CD4-positive, alpha-beta memory T cell (primary cell): Measurements from ENCODE around the gene SLC39A12. TPM values are rescaled to one million over a fixed set of nuclear protein-coding genes. Genes with fewer than 3 reads are reported as not detected.

Source experiments
- CTCF ChIA-PET: fragments of 350-600 bp; sonication (Branson Sonifier 250); formaldehyde crosslinking; loops from one replicate; lab custom pipeline; 2021; ENCODE audit warnings: inconsistent platforms; ENCODE audit not compliant: partially characterized antibody; lab: Charles Lee
- POLR2A ChIA-PET: fragments of 350-600 bp; sonication (Branson Sonifier 250); formaldehyde crosslinking; loops from one replicate; lab custom pipeline; 2021; ENCODE audit not compliant: partially characterized antibody; lab: Charles Lee
- DNase-seq, 5 donors: peaks; one replicate each; pipeline versions ENCODE4 v3.0.0 to v3.0.0-alpha.2; 2020 to 2022; ENCODE audit warnings: mixed read lengths in 1 of 5
- H3K27ac ChIP-seq: one replicate; pipeline ENCODE4 v1.7.0; 2013; ENCODE audit warnings: low read depth, low read length
- H3K27me3 ChIP-seq: 2 replicates; pipeline ENCODE4 v1.7.0; 2013; ENCODE audit warnings: mild to moderate bottlenecking, low read length, moderate library complexity; ENCODE audit not compliant: insufficient read depth
- H3K36me3 ChIP-seq: 2 replicates; pipeline ENCODE4 v1.7.0; 2013; ENCODE audit warnings: mild to moderate bottlenecking, low read length, moderate library complexity; ENCODE audit not compliant: insufficient read depth
- H3K4me1 ChIP-seq: 2 replicates; pipeline ENCODE4 v1.7.0; 2013; ENCODE audit warnings: mild to moderate bottlenecking, low read length, moderate library complexity; ENCODE audit not compliant: insufficient read depth
- H3K4me3 ChIP-seq, 2 donors: one replicate each; pipeline ENCODE4 v1.7.0; 2013; ENCODE audit warnings: low read length in 2 of 2, mild to moderate bottlenecking in 1 of 2
- H3K9me3 ChIP-seq, 2 donors: one replicate each; pipeline ENCODE4 v1.7.0; 2013; ENCODE audit warnings: low read length in 2 of 2, control low read depth in 1 of 2; ENCODE audit not compliant: control insufficient read depth in 1 of 2
- H3K27ac Mint-ChIP-seq, 7 donors: one replicate each; pipeline ENCODE4 v1.8.0; 2020 to 2021; ENCODE audit warnings: mixed read lengths in 7 of 7, mild to moderate bottlenecking in 6 of 7, inconsistent platforms in 3 of 7, moderate library complexity in 3 of 7
- H3K27me3 Mint-ChIP-seq, 2 donors: one replicate each; pipeline ENCODE4 v1.8.0; 2020 to 2021; ENCODE audit warnings: mixed read lengths in 2 of 2
- H3K36me3 Mint-ChIP-seq, 2 donors: one replicate each; pipeline ENCODE4 v1.8.0; 2020 to 2021; ENCODE audit warnings: mixed read lengths in 2 of 2, inconsistent platforms in 1 of 2, mild to moderate bottlenecking in 1 of 2
- H3K4me1 Mint-ChIP-seq, 4 donors: one replicate each; pipeline ENCODE4 v1.8.0; 2020 to 2021; ENCODE audit warnings: mixed read lengths in 4 of 4, mild to moderate bottlenecking in 1 of 4
- H3K4me3 Mint-ChIP-seq, 8 donors: one replicate each; pipeline ENCODE4 v1.8.0; 2020 to 2021; ENCODE audit warnings: mixed read lengths in 8 of 8, mild to moderate bottlenecking in 7 of 8, moderate library complexity in 6 of 8, inconsistent platforms in 3 of 8
- H3K9me3 Mint-ChIP-seq, 8 donors: one replicate each; pipeline ENCODE4 v1.8.0; 2020 to 2021; ENCODE audit warnings: mixed read lengths in 8 of 8, mild to moderate bottlenecking in 5 of 8, inconsistent platforms in 3 of 8, moderate library complexity in 1 of 8
- intact Hi-C: fragments of 100-400 bp; cut with micrococcal nuclease; formaldehyde crosslinking; loops from one replicate; pipeline ENCODE4 v1.15.1; 2023
- polyA plus RNA-seq, 2 donors: library from polyadenylated mRNA; unstranded; fragments of 300-500 nt; fragmentation: Illumina TruSeq; gene quantifications; one replicate each; pipeline ENCODE4 v1.2.3, GENCODE V29; 2021
- total RNA-seq, 2 experiments: library from RNA; stranded (reverse); gene quantifications; one replicate each; pipeline ENCODE4 v1.2.3, GENCODE V29; 2021

SLC39A12 gene
- total and polyA plus RNA-seq, 4 experiments from 2014 or later, result not detected

DNA sequence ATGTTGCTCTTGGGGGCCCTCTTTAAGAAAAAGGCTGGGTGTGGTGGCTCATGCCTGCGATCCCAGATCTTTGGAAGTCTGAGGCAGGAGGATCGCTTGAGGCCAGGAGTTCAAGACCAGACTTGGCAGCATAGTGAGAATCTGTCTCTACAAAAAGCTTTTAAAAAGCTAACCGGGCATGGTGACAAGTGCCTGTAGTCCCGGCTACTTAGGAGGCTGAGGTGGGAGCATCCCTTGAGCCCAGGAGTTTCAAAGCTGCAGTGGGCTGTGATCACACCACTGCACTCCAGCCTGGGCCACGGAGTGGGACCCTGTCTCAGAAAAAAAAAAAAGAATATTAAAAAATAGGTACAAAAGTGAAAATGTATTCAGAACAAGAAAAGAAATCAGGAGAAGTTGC, 38.1 kb upstream of the SLC39A12 start:
- DNase-seq, result no peak
- Histone ChIP-seq H3K27ac (no peak overlapping the region), H3K27me3 (no peaks in the 10 kb centered on the region), H3K36me3 (no peaks in the 10 kb centered on the region), H3K4me3 (no peak overlapping the region), H3K4me1 (no peaks in the 10 kb centered on the region), H3K9me3 (no peaks in the 10 kb centered on the region)
- intact Hi-C loops, result no loop called here
- H3K4me3 Mint-ChIP-seq, result no peak overlapping the region
- ChIA-PET POLR2A (no interaction called here), CTCF (no interaction called here)
- H3K27me3 Mint-ChIP-seq, result peaks cover 2 to 3% of the 10 kb centered on the region in 2 donors
- H3K27ac Mint-ChIP-seq, result no peak overlapping the region
- peaks cover 0 to 8% (median 3%) of the 10 kb centered on the region in 8 donors for H3K9me3 Mint-ChIP-seq
- no peaks in the 10 kb centered on the region for H3K36me3 Mint-ChIP-seq
- no peaks in the 10 kb centered on the region for H3K4me1 Mint-ChIP-seq

DNA sequence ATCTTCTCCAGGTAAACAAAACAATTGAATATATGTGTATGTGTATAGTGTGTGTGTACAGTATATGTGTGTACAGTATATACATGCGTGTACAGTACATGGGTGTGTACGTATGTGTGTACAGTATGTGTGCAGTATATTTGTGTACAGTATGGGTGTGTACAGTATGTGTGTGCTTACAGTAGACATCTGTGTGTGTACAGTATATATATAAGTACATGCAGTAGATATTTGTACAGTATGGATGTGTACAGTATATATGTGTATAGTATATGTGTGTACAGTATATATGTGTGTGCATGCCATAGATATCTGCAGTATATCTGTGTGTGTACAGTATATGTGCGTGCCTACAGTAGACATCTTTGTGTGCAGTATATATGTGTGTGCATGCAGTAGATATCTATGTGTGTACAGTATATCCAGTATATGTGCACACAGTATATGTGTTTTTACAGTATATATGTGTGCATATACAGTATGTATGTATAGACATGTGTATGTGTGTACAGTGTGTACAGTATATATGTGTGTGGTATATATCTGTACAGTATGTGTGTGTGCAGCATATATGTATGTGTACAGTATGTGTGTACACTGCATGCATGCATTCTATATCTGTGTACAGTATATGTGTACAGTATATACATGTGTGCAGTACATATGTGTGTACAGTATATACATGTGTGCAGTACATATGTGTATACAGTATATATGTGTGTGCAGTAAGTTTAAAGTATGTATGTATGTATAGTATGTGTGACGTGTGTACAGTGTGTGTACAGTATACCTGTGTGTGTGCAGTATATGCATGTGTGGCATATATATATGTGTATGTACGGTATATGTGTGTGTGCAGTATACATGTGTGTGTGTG, 37.3 kb upstream of the SLC39A12 start:
- H3K9me3 Mint-ChIP-seq, result peaks cover 0 to 8% (median 3%) of the 10 kb centered on the region in 8 donors
- no peaks in the 10 kb centered on the region for H3K4me1 ChIP-seq
- H3K36me3 ChIP-seq, result no peaks in the 10 kb centered on the region
- no peaks in the 10 kb centered on the region for H3K36me3 Mint-ChIP-seq
- no peak for DNase-seq
- no peaks in the 10 kb centered on the region for H3K9me3 ChIP-seq
- intact Hi-C loops, result no loop called here
- peaks cover 0 to 3% of the 10 kb centered on the region in 2 donors for H3K27me3 Mint-ChIP-seq
- no peak overlapping the region for H3K27ac ChIP-seq
- H3K4me3 ChIP-seq, result no peak overlapping the region
- CTCF ChIA-PET, result no interaction called here
- no peak overlapping the region for H3K27ac Mint-ChIP-seq
- H3K4me3 Mint-ChIP-seq, result no peak overlapping the region
- no peaks in the 10 kb centered on the region for H3K4me1 Mint-ChIP-seq
- POLR2A ChIA-PET, result no interaction called here
- H3K27me3 ChIP-seq, result no peaks in the 10 kb centered on the region

DNA sequence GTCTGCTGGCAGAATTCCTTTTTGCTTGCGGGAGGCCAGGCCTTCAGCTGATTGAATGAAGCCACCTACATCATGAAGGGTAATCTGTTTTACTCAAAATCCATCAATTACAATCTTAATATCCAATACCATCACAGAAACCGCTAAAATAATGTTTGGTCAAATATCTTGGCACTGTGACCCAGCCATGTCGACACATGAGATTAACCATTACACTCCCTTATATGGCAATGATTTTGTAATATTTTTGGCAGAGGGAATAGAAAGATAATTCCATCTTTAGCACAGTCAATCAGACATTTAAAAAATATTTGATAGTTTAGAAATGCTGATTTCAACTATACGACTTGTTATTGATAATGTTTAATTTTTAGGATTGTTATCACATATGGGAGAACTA, 36.5 kb upstream of the SLC39A12 start:
- no peaks in the 10 kb centered on the region for H3K36me3 Mint-ChIP-seq
- H3K4me1 Mint-ChIP-seq, result no peaks in the 10 kb centered on the region
- no peaks in the 10 kb centered on the region for H3K27me3 ChIP-seq
- no peak overlapping the region for H3K27ac ChIP-seq
- no peak for DNase-seq
- POLR2A ChIA-PET, result no interaction called here
- no peak overlapping the region for H3K4me3 Mint-ChIP-seq
- no peak overlapping the region for H3K27ac Mint-ChIP-seq
- H3K4me1 ChIP-seq, result no peaks in the 10 kb centered on the region
- H3K9me3 Mint-ChIP-seq, result peaks cover 0 to 9% (median 4%) of the 10 kb centered on the region in 8 donors
- intact Hi-C loops, result no loop called here
- peaks cover 0 to 3% of the 10 kb centered on the region in 2 donors for H3K27me3 Mint-ChIP-seq
- CTCF ChIA-PET, result no interaction called here
- no peaks in the 10 kb centered on the region for H3K9me3 ChIP-seq
- H3K4me3 ChIP-seq, result no peak overlapping the region
- H3K36me3 ChIP-seq, result no peaks in the 10 kb centered on the region

DNA sequence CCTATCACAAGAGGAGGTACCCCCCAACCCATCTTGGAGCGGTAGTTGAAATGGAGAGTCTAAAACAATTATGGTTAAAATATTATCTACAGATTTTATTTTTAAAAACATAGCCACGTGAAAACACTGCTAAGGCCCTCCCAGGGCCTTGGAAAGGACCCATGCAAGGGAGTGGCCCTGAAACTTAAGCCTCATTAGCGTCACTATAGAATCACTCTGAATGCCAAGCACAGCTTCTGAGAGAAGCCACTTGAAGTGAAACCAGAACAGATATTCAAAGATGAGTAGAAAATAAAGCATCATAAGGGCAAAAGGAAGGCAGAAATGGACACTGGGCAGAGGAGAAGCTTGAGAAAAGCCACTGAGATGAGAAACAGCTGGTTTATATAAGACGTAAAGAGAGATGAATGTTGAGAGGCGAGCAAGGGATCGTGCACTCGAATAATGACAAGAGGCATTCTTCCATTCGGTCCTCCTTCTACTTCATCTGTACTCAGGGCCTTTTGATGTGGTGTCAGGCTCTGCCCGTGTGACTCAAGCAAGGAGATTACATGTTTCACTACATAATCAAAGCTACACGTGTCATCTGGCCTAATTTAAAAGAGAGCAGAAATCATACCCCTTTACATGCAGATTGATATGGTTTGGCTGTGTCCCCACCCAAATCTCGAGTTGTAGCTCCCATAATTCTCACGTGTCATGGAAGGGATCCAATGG, 33.4 kb upstream of the SLC39A12 start:
- no peaks in the 10 kb centered on the region for H3K27me3 ChIP-seq
- ChIA-PET POLR2A (no interaction called here), CTCF (no interaction called here)
- no peaks in the 10 kb centered on the region for H3K36me3 ChIP-seq
- no peak overlapping the region for H3K4me3 ChIP-seq
- H3K27ac ChIP-seq, result no peak overlapping the region
- Mint-ChIP-seq H3K4me3 (no peak overlapping the region), H3K27me3 (peaks cover 0 to 1% of the 10 kb centered on the region in 2 donors), H3K36me3 (no peaks in the 10 kb centered on the region), H3K9me3 (peaks cover 0 to 9% (median 3%) of the 10 kb centered on the region in 8 donors), H3K4me1 (no peaks in the 10 kb centered on the region), H3K27ac (no peak overlapping the region)
- H3K9me3 ChIP-seq, result no peaks in the 10 kb centered on the region
- no peak for DNase-seq
- intact Hi-C loops, result no loop called here
- H3K4me1 ChIP-seq, result no peaks in the 10 kb centered on the region

DNA sequence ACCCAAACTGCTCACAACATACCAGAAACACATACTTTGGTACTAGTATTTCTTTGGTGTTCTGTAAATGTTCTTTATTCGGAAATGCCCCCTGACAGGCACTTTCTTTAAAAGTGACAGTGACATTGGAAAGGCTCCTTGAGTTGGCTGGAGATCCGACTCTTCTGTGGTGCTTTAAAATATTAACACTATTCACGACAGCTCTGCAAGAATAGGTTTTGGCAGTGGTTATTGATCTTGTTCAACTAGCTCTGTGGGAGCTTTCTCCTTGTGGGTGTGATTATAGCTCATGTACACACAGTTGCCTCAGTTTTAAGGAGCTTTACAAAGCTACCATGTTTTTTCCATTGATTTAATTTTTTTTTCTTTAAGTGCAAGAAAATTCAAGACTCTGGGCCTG, 30.3 kb upstream of the SLC39A12 start:
- no peaks in the 10 kb centered on the region for H3K4me1 Mint-ChIP-seq
- POLR2A ChIA-PET, result no interaction called here
- CTCF ChIA-PET, result no interaction called here
- H3K4me1 ChIP-seq, result no peaks in the 10 kb centered on the region
- H3K36me3 Mint-ChIP-seq, result no peaks in the 10 kb centered on the region
- H3K27me3 ChIP-seq, result no peaks in the 10 kb centered on the region
- no peaks in the 10 kb centered on the region for H3K36me3 ChIP-seq
- H3K27ac ChIP-seq, result no peak overlapping the region
- H3K27ac Mint-ChIP-seq, result no peak overlapping the region
- H3K4me3 Mint-ChIP-seq, result no peak overlapping the region
- H3K9me3 ChIP-seq, result no peaks in the 10 kb centered on the region
- DNase-seq, result no peak
- H3K9me3 Mint-ChIP-seq, result peaks cover 0 to 9% (median 3%) of the 10 kb centered on the region in 8 donors
- H3K4me3 ChIP-seq, result no peak overlapping the region
- intact Hi-C loops, result no loop called here
- H3K27me3 Mint-ChIP-seq, result peaks cover 0 to 1% of the 10 kb centered on the region in 2 donors

DNA sequence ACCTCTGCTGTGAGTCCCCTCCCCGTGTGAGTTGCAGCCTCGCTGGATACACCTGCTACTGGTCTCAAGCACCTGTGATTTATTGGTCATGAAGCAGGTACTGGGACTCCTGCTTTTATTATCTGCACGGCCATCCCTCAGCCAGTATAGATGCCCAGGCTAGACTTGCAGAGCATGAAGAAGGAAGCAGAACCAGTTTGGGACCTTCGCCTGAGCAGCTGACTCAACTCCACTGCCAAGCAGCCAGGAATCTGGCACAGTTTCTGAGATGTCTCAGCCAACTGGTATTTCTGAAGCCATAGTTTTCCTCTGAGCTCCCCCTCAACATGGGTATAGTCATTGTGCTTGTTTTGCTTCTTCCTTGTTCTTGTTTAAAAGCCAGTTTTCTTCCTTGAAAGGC, 28.0 kb upstream of the SLC39A12 start:
- Histone ChIP-seq H3K27ac (no peak overlapping the region), H3K27me3 (no peaks in the 10 kb centered on the region), H3K36me3 (no peaks in the 10 kb centered on the region), H3K4me1 (no peaks in the 10 kb centered on the region), H3K9me3 (no peaks in the 10 kb centered on the region), H3K4me3 (no peak overlapping the region)
- intact Hi-C loops, result no loop called here
- no peaks in the 10 kb centered on the region for H3K36me3 Mint-ChIP-seq
- H3K4me1 Mint-ChIP-seq, result no peaks in the 10 kb centered on the region
- no peak overlapping the region for H3K4me3 Mint-ChIP-seq
- H3K27me3 Mint-ChIP-seq, result no peaks in the 10 kb centered on the region
- CTCF ChIA-PET, result no interaction called here
- H3K9me3 Mint-ChIP-seq, result peaks cover 0 to 9% (median 2%) of the 10 kb centered on the region in 8 donors
- DNase-seq, result no peak
- no peak overlapping the region for H3K27ac Mint-ChIP-seq
- POLR2A ChIA-PET, result no interaction called here

DNA sequence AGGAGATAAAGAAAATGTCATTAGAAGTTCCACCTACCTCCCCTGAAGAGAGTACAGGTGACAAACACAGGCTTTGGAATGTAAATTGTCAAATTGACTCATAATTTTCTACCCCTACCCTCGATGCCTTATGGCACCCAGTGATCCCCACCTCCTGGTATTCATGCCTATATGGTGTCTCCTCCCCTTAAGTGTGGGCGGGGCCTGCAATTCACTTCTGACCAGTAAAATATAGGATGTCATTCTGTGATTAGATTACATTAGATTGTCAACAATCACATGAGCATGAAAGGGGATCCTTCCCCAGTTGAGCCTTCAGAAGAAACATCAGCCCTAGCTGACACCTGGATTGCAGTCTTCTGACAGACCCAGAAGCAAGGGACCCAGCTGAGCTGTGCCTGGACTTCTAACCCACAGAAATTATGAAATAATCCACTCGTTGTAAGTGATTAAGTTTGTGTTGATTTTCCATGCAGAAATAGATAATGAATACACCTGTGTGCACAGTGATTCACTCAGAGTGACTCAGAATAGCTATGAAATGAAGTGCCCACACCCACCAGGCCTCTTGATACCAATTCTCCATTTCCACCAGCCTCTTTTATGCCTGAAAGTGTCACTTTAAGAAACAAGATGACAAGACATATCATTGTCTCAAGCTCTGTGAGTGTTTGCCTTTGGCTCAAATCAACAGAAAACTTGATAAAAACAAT, 8.5 kb upstream of the SLC39A12 start:
- no peaks in the 10 kb centered on the region for H3K36me3 Mint-ChIP-seq
- H3K9me3 Mint-ChIP-seq, result peaks cover 0 to 3% (median 0%) of the 10 kb centered on the region in 8 donors
- no peaks in the 10 kb centered on the region for H3K4me1 Mint-ChIP-seq
- intact Hi-C loops, result no loop called here
- Histone ChIP-seq H3K9me3 (no peaks in the 10 kb centered on the region), H3K27ac (no peak overlapping the region), H3K4me1 (no peaks in the 10 kb centered on the region), H3K36me3 (no peaks in the 10 kb centered on the region), H3K4me3 (no peak overlapping the region), H3K27me3 (no peaks in the 10 kb centered on the region)
- CTCF ChIA-PET, result no interaction called here
- POLR2A ChIA-PET, result no interaction called here
- no peak overlapping the region for H3K4me3 Mint-ChIP-seq
- no peak overlapping the region for H3K27ac Mint-ChIP-seq
- peaks cover 0 to 5% of the 10 kb centered on the region in 2 donors for H3K27me3 Mint-ChIP-seq
- no peak for DNase-seq
